Gastroesophageal sphincter (tissue), 4 donors: Measurements from ENCODE around the gene MAP2K6. TPM values are rescaled to one million over a fixed set of nuclear protein-coding genes. Genes with fewer than 3 reads are reported as not detected.

Experiments used
- ATAC-seq: fragments of 150-250 bp; one replicate; pipeline ENCODE4 v1.9.1; 2016; ENCODE audit warnings: mild to moderate bottlenecking, moderate library complexity
- H3K27ac ChIP-seq, 4 donors: fragments of 200-600 bp; sonication (generic) in 3 of 4; 1 replicate in 3 of 4; 2 replicates in 1 of 4; pipeline ENCODE4 v1.5.1; 2016 to 2019
- H3K27me3 ChIP-seq: fragments of 200-600 bp; sonication (generic); one replicate; pipeline ENCODE4 v1.5.1; 2019
- H3K36me3 ChIP-seq, 2 donors: fragments of 200-600 bp; sonication (generic); one replicate each; pipeline ENCODE4 v1.5.1; 2019; ENCODE audit warnings: control low read depth in 1 of 2
- H3K4me1 ChIP-seq, 3 donors: fragments of 200-600 bp; sonication (generic); 1 replicate in 2 of 3; 2 replicates in 1 of 3; pipeline ENCODE4 v1.5.1; 2016 to 2019; ENCODE audit warnings: control low read depth in 2 of 3
- H3K4me3 ChIP-seq, 2 donors: fragments of 200-600 bp; sonication (generic); one replicate each; pipeline ENCODE4 v1.5.1; 2019; ENCODE audit warnings: mild to moderate bottlenecking in 1 of 2, moderate library complexity in 1 of 2
- H3K9me3 ChIP-seq, 3 donors: fragments of 200-600 bp; sonication (generic); one replicate each; pipeline ENCODE4 v1.5.1; 2017 to 2019; ENCODE audit warnings: control low read depth in 2 of 3
- EP300 ChIP-seq: sonication (generic); formaldehyde crosslinking; IDR thresholded peaks from one replicate; pipeline ENCODE4 v1.6.1; 2017; ENCODE audit warnings: antibody characterized with exemption, mild to moderate bottlenecking
- POLR2A ChIP-seq, 2 donors: fragments of 450-650 bp; IDR thresholded peaks; one replicate each; pipeline ENCODE4 v1.6.1; 2017; ENCODE audit warnings: antibody characterized with exemption in 2 of 2, mild to moderate bottlenecking in 2 of 2, moderate library complexity in 1 of 2
- POLR2AphosphoS5 ChIP-seq: sonication (generic); formaldehyde crosslinking; IDR thresholded peaks from one replicate; pipeline ENCODE4 v1.6.1; 2017; ENCODE audit warnings: antibody characterized with exemption
- WGBS, 2 donors: methylation state at CpG; one replicate each; pipeline ENCODE4 v1.1.5; 2018; ENCODE audit warnings: low coverage in 1 of 2; 5-methylcytosine and 5-hydroxymethylcytosine counted together
- total RNA-seq, 4 donors: library from RNA; depleted of rRNA; stranded (reverse); fragments of >200 nt; gene quantifications; one replicate each; pipeline ENCODE4 v1.1.0, GENCODE V29; 2016
- TF ChIP-seq, protein P1 (sequence below), 4 experiments: fragments of 200-600 bp in 2 of 4; fragments of 450-650 bp in 2 of 4; sonication (generic) in 1 of 4; IDR thresholded peaks; one replicate each; pipeline ENCODE4 v1.5.1; 2017 to 2019; ENCODE audit warnings: antibody characterized with exemption in 4 of 4, mild to moderate bottlenecking in 2 of 4, moderate library complexity in 2 of 4

Gene MAP2K6
- total RNA-seq, 4 donors from 2014 or later: 0.69 to 8.7 (median 2.4) TPM

GRCh38 chr17:69451416-69452394 is 37.2 kb downstream of the MAP2K6 start:
- no peaks in the 10 kb centered on the region for H3K27me3 ChIP-seq
- H3K4me3 ChIP-seq: no peak overlapping the region
- peaks cover 0 to 20% (median 7%) of the 10 kb centered on the region in 3 donors for H3K4me1 ChIP-seq
- H3K27ac ChIP-seq: no peak overlapping the region
- no peaks in the 10 kb centered on the region for H3K36me3 ChIP-seq
- TF ChIP-seq POLR2AphosphoS5 (no peak), EP300 (no peak), POLR2A (IDR thresholded peaks at IDR 0.05) (no peak)
- TF ChIP-seq, protein P1, sequence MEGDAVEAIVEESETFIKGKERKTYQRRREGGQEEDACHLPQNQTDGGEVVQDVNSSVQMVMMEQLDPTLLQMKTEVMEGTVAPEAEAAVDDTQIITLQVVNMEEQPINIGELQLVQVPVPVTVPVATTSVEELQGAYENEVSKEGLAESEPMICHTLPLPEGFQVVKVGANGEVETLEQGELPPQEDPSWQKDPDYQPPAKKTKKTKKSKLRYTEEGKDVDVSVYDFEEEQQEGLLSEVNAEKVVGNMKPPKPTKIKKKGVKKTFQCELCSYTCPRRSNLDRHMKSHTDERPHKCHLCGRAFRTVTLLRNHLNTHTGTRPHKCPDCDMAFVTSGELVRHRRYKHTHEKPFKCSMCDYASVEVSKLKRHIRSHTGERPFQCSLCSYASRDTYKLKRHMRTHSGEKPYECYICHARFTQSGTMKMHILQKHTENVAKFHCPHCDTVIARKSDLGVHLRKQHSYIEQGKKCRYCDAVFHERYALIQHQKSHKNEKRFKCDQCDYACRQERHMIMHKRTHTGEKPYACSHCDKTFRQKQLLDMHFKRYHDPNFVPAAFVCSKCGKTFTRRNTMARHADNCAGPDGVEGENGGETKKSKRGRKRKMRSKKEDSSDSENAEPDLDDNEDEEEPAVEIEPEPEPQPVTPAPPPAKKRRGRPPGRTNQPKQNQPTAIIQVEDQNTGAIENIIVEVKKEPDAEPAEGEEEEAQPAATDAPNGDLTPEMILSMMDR (IDR thresholded peaks at IDR 0.05): no peak
- WGBS, 2 donors: 89 to 93% methylated on average over 6 to 8 of the region's 8 CpGs
- no peak for ATAC-seq
- no peaks in the 10 kb centered on the region for H3K9me3 ChIP-seq

- WGBS, 2 donors: 79 to 87% methylated on average over 8 of the region's 8 CpGs
- H3K27ac ChIP-seq: no peak overlapping the region
- TF ChIP-seq POLR2A (IDR thresholded peaks at IDR 0.05) (no peak), POLR2AphosphoS5 (no peak), EP300 (no peak)
- TF ChIP-seq, protein P1 (IDR thresholded peaks at IDR 0.05): no peak
Observed at GRCh38 chr17:69452664-69453260, 38.3 kb downstream of the MAP2K6 start.

DNA sequence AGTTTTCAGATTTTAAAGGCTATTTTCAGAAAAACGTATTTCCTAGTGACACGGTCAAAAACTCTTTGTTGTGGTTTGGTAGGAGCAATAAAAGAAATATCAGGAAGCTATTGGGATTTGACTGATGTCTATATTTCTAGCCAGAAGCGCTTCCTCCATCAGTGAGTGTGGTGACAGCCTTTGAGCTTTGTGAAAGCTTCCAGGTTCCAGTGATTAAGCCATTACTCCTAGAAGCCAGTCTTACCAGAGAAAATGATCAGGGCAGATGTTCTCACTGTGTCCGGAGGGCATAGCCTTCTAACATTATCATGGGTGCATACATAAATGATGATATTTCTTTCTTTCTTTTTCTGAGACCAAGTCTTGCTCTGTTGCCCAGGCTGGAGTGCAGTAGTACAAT is 39.6 kb downstream of the MAP2K6 start:
- H3K27me3 ChIP-seq: no peaks in the 10 kb centered on the region
- no peaks in the 10 kb centered on the region for H3K9me3 ChIP-seq
- WGBS, 2 donors: 92 to 97% methylated on average over 4 of the region's 4 CpGs
- peaks cover 0 to 1% (median 0%) of the 10 kb centered on the region in 3 donors for H3K4me1 ChIP-seq
- H3K4me3 ChIP-seq: no peak overlapping the region
- H3K27ac ChIP-seq: no peak overlapping the region
- H3K36me3 ChIP-seq: no peaks in the 10 kb centered on the region
- TF ChIP-seq EP300 (no peak), POLR2AphosphoS5 (no peak), POLR2A (IDR thresholded peaks at IDR 0.05) (no peak)
- TF ChIP-seq, protein P1 (IDR thresholded peaks at IDR 0.05): no peak
- no peak for ATAC-seq

More at GRCh38 chr17:69452664-69453260, 38.3 kb downstream of the MAP2K6 start:
- peaks cover 0 to 14% (median 7%) of the 10 kb centered on the region in 3 donors for H3K4me1 ChIP-seq
- no peaks in the 10 kb centered on the region for H3K27me3 ChIP-seq
- H3K4me3 ChIP-seq: no peak overlapping the region
- H3K9me3 ChIP-seq: no peaks in the 10 kb centered on the region
- H3K36me3 ChIP-seq: no peaks in the 10 kb centered on the region
- no peak for ATAC-seq

GRCh38 chr17:69455040-69455439 is 40.5 kb downstream of the MAP2K6 start:
- Histone ChIP-seq H3K36me3 (no peaks in the 10 kb centered on the region), H3K27me3 (no peaks in the 10 kb centered on the region), H3K27ac (no peak overlapping the region), H3K4me1 (no peaks in the 10 kb centered on the region), H3K9me3 (no peaks in the 10 kb centered on the region), H3K4me3 (no peak overlapping the region)
- WGBS, 2 donors: 57 to 100% methylated on average over 1 of the region's 1 CpG
- no peak for ATAC-seq
- TF ChIP-seq POLR2AphosphoS5: no peak
- TF ChIP-seq, protein P1 (IDR thresholded peaks at IDR 0.05): no peak
- TF ChIP-seq POLR2A (IDR thresholded peaks at IDR 0.05): no peak
- no peak for TF ChIP-seq EP300
